Spleen (tissue), 11 donors: ENCODE measurements around the gene TBC1D22B. TPM values are rescaled to one million over a fixed set of nuclear protein-coding genes. Genes with fewer than 3 reads are reported as not detected.

ENCODE experiments used
- DNase-seq: peaks from one replicate; pipeline ENCODE4 v3.0.0-alpha.2; 2020
- H3K27ac ChIP-seq, 8 donors: fragments of 200-600 bp; sonication (generic) in 7 of 8; 1 replicate in 4 of 8; 2 replicates in 4 of 8; pipeline versions ENCODE4 v1.5.0 to v1.8.0; 2016 to 2021; ENCODE audit warnings: inconsistent platforms in 4 of 8, mild to moderate bottlenecking in 4 of 8, moderate library complexity in 1 of 8
- H3K27me3 ChIP-seq, 7 donors: fragments of 200-600 bp; sonication (generic) in 6 of 7; replicated peaks in 1 of 7; 1 replicate in 4 of 7; 2 replicates in 3 of 7; pipeline versions ENCODE4 v1.5.0 to v1.8.0; 2016 to 2021; ENCODE audit warnings: inconsistent platforms in 3 of 7, mild to moderate bottlenecking in 1 of 7
- H3K36me3 ChIP-seq, 6 donors: fragments of 200-600 bp; sonication (generic) in 5 of 6; 1 replicate in 4 of 6; 2 replicates in 2 of 6; pipeline versions ENCODE4 v1.5.0 to v1.8.0; 2016 to 2021; ENCODE audit warnings: inconsistent platforms in 2 of 6
- H3K4me1 ChIP-seq, 6 donors: fragments of 200-600 bp; sonication (generic) in 5 of 6; 1 replicate in 3 of 6; 2 replicates in 3 of 6; pipeline versions ENCODE4 v1.5.0 to v1.8.0; 2016 to 2021; ENCODE audit warnings: inconsistent platforms in 3 of 6
- H3K4me3 ChIP-seq, 8 donors: fragments of 200-600 bp; sonication (generic) in 7 of 8; 1 replicate in 4 of 8; 2 replicates in 4 of 8; pipeline versions ENCODE4 v1.5.0 to v1.8.0; 2016 to 2021; ENCODE audit warnings: inconsistent platforms in 4 of 8, mild to moderate bottlenecking in 4 of 8, moderate library complexity in 2 of 8
- H3K9me3 ChIP-seq, 8 donors: fragments of 200-600 bp; sonication (generic) in 7 of 8; 1 replicate in 4 of 8; 2 replicates in 4 of 8; pipeline versions ENCODE4 v1.5.0 to v1.8.0; 2016 to 2021; ENCODE audit warnings: inconsistent platforms in 4 of 8
- CTCF ChIP-seq, 11 experiments: fragments of 200-600 bp in 7 of 11; fragments of 450-650 bp in 4 of 11; sonication (generic) in 4 of 11; IDR thresholded peaks in 8 of 11; conservative IDR thresholded peaks in 3 of 11; 1 replicate in 7 of 11; 2 replicates in 4 of 11; pipeline versions ENCODE4 v1.4.0 to v1.8.0; 2016 to 2021; ENCODE audit warnings: antibody characterized with exemption in 11 of 11, inconsistent platforms in 4 of 11, mild to moderate bottlenecking in 1 of 11
- POLR2A ChIP-seq, 3 donors: fragments of 450-650 bp; IDR thresholded peaks; one replicate each; pipeline ENCODE4 v1.5.1; 2017; ENCODE audit warnings: antibody characterized with exemption in 3 of 3, mild to moderate bottlenecking in 1 of 3
- POLR2AphosphoS5 ChIP-seq, 3 donors: sonication (generic); formaldehyde crosslinking; IDR thresholded peaks; one replicate each; pipeline ENCODE4 v1.5.1; 2017; ENCODE audit warnings: antibody characterized with exemption in 3 of 3
- whole genome bisulfite sequencing, 5 donors: extraction: QIAGEN DNeasy Blood & Tissue Kit in 3 of 5; methylation state at CpG; one replicate each; pipeline versions ENCODE4 v1.1.5 to v1.1.7; 2013 to 2018; 5-methylcytosine and 5-hydroxymethylcytosine counted together
- intact Hi-C: fragments of 100-400 bp; cut with DNase I; formaldehyde crosslinking; loops from one replicate; pipeline ENCODE4 v1.15.0; 2023; ENCODE audit warnings: low total_unique reads
- polyA plus RNA-seq, 3 donors: library from polyadenylated mRNA; stranded (reverse); fragments of 200-250 nt; gene quantifications; one replicate each; pipeline ENCODE4 v1.2.1, GENCODE V29; 2013
- total RNA-seq, 7 donors: library from RNA; depleted of rRNA in 3 of 7; stranded (reverse); fragments of >200 nt in 3 of 7; fragmentation: NEBNext Ultra II Directional in 4 of 7; extraction: Animal tissue kit (Norgen Biotek cat#: 25700) in 4 of 7; gene quantifications; one replicate each; pipeline versions ENCODE4 v1.1.0 to v1.2.1, GENCODE V29; 2016 to 2021
- donor health status: healthy with polysubstance abuse.
- donor health status: DM: no; HTN: no; CAD: no; lungs with moderate emphysema.
- donor health status: DM: no; HTN: no; CAD: no.
- donor health status: Bipolar disorder and iron deficiency.
- donor health status: healthy.
- donor health status: DM: no; HTN: no; CAD: no.
- donor health status: DM: yes; HTN: yes; CAD: no.

TBC1D22B gene
- total and polyA plus RNA-seq, 10 donors, result 4.2 to 12.7 (median 9.4) TPM

GRCh38 chr6:37225350-37226169 is 32.0 kb upstream of the TBC1D22B start:
- no peak overlapping the region for H3K27ac ChIP-seq
- TF ChIP-seq POLR2A (IDR thresholded peaks at IDR 0.05) (no peak), POLR2AphosphoS5 (IDR thresholded peaks at IDR 0.05) (no peak), CTCF (IDR thresholded peaks at IDR 0.05 in 8 of 11, conservative IDR thresholded peaks at IDR 0.05 in 3 of 11) (no peak)
- H3K36me3 ChIP-seq, result no peaks in the 10 kb centered on the region
- intact Hi-C loops, result no loop called here
- H3K9me3 ChIP-seq, result no peaks in the 10 kb centered on the region
- H3K4me3 ChIP-seq, result no peak overlapping the region
- H3K27me3 ChIP-seq, result no peaks in the 10 kb centered on the region
- WGBS, 5 donors, result 79 to 94% (median 80%) methylated on average over 5 of the region's 5 CpGs
- H3K4me1 ChIP-seq, result peaks cover 5 to 27% (median 20%) of the 10 kb centered on the region in 6 donors
- DNase-seq, result no peak

- H3K4me3 ChIP-seq, result no peak overlapping the region
- 85 to 92% (median 90%) methylated on average over 6 of the region's 6 CpGs for WGBS, 5 donors
- no peaks in the 10 kb centered on the region for H3K27me3 ChIP-seq
- no peaks in the 10 kb centered on the region for H3K9me3 ChIP-seq
- intact Hi-C loops, result no loop called here
- no peaks in the 10 kb centered on the region for H3K4me1 ChIP-seq
- TF ChIP-seq POLR2AphosphoS5 (IDR thresholded peaks at IDR 0.05) (no peak), CTCF (IDR thresholded peaks at IDR 0.05 in 8 of 11, conservative IDR thresholded peaks at IDR 0.05 in 3 of 11) (no peak), POLR2A (IDR thresholded peaks at IDR 0.05) (no peak)
- no peaks in the 10 kb centered on the region for H3K36me3 ChIP-seq
- no peak overlapping the region for H3K27ac ChIP-seq
- no peak for DNase-seq
Measured at GRCh38 chr6:37230104-37230503, 27.5 kb upstream of the TBC1D22B start.

GRCh38 chr6:37232430-37233017 is 25.0 kb upstream of the TBC1D22B start:
- Histone ChIP-seq H3K27me3 (no peaks in the 10 kb centered on the region), H3K4me1 (no peaks in the 10 kb centered on the region), H3K9me3 (no peaks in the 10 kb centered on the region), H3K36me3 (no peaks in the 10 kb centered on the region), H3K27ac (no peak overlapping the region), H3K4me3 (no peak overlapping the region)
- WGBS, 5 donors, result 70 to 86% (median 76%) methylated on average over 5 of the region's 5 CpGs
- TF ChIP-seq CTCF (IDR thresholded peaks at IDR 0.05 in 8 of 11, conservative IDR thresholded peaks at IDR 0.05 in 3 of 11) (no peak), POLR2A (IDR thresholded peaks at IDR 0.05) (no peak), POLR2AphosphoS5 (IDR thresholded peaks at IDR 0.05) (no peak)
- no peak for DNase-seq
- intact Hi-C loops, result no loop called here

- DNase-seq, result no peak
- no peaks in the 10 kb centered on the region for H3K36me3 ChIP-seq
- H3K9me3 ChIP-seq, result no peaks in the 10 kb centered on the region
- H3K4me1 ChIP-seq, result no peaks in the 10 kb centered on the region
- no peak overlapping the region for H3K4me3 ChIP-seq
- 83 to 98% (median 93%) methylated on average over 6 to 7 of the region's 7 CpGs for WGBS, 5 donors
- H3K27me3 ChIP-seq, result no peaks in the 10 kb centered on the region
- intact Hi-C loops, result no loop called here
- TF ChIP-seq POLR2AphosphoS5 (IDR thresholded peaks at IDR 0.05), result no peak
- no peak for TF ChIP-seq CTCF (IDR thresholded peaks at IDR 0.05 in 8 of 11, conservative IDR thresholded peaks at IDR 0.05 in 3 of 11)
- TF ChIP-seq POLR2A (IDR thresholded peaks at IDR 0.05), result no peak
- H3K27ac ChIP-seq, result no peak overlapping the region
Measured at GRCh38 chr6:37233541-37233940, 24.0 kb upstream of the TBC1D22B start.
